ENCODE measurements around the gene PRKG2.

DNA sequence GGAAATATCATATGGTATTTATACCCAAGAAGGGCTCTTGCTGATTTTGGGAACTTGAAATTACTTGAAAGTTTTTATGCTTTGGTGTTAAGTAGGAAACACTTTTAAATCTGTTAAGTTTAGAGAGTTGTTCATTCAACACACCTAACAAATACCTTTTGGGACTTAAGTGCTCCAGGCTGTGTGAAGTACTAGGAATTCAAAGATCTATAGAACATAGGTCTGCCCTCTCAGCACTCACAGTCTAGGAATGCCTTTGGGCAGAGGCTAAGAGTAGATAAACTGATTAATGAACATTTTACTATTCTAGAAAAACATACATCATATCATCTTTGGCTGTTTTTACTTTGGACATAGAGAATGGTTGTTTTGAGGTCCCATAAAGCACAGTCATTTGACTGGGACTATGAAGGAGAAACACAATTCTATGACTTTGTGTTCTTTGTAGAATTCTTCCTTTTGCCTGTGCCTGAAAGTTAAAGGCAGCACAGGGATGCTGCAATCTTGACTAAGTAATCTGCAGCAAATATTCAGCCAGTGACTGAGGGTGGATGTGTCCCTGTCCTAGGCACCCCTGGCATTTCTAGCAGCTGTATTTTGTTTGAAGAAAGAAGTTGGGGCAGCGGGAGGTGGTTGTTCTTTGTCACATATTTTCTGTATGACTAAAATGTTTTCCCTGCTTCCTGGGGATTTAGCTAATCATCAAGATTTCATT lies 176.2 kb downstream of the PRKG2 start:
- TF ChIP-seq EZH2 (IDR thresholded peaks at IDR 0.05) (no peak), POLR2AphosphoS5 (IDR thresholded peaks at IDR 0.05; ENCODE audit: borderline replicate concordance, low read depth, low read length) (no peak), FOXP2 (optimal IDR thresholded peaks at IDR 0.05; ENCODE audit: control extremely low read depth, extremely low read length, insufficient read depth) (no peak)

All from SK-N-MC (cell line).